GM19099 (cell line): Measurements from ENCODE around the gene ACP2.

Source experiments
- POLR2A ChIP-seq: IDR thresholded peaks from 3 replicates; pipeline ENCODE4 v1.6.1; 2011; ENCODE audit warnings: low read depth; ENCODE audit not compliant: insufficient read length; ENCODE audit errors: extremely low read depth

Gene ACP2

DNA sequence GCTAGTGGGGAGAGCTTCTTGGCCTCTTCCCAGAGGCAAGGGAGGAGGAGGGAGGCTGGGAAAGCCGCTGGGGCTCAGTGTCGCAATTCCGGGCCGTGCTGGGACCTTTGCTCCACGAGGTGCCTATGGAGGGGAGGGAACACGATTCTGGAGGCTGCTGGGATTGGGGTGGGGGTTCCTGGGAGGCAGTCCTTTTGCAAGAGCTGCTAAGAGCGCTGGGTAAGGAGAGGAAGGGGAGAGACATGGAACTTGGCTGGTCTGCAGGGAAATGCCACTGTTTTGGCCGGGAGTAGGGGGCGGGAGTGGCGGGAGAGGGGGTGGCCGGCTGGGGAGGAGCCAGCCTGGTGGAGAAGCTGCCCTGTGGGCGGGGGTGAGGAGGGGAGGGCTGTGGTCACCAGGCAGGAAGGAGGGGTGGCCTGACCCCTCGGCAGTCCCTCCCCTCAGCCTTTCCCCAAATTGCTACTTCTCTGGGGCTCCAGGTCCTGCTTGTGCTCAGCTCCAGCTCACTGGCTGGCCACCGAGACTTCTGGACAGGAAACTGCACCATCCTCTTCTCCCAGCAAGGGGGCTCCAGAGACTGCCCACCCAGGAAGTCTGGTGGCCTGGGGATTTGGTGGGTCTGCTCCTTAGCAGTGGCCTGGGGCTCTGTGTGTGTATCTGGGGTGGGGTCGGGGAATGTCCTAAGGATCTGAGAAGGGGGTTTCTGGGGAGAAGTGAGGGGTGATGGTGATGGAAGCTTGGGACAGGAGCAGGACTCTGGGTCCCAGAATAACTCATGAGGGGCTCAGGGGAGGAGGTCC lies 9.1 kb upstream of the ACP2 start, which contains the start of gene NR1H3:
TSS of gene NR1H3 (plus strand) at position 480 of the 800 bp plus-strand sequence. CDS start 1,221 bp downstream, outside the sequence.
- no peak for TF ChIP-seq POLR2A

DNA sequence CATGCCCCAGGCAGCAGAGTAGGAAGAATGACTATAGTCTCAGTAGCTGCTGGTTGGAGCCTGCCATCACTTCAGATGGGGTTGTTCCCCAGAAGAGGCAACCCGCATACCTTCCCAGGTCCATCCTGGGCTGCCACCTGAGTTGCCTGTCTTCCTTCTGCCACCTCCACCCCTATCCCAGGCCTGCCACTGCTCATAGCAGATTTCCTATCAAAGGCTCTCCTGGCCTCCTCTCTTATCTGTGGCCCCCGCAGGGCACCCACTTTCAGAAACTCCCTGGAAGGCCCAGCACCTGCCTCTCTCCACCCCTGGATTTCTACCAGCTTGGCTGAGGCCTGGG lies 8.5 kb upstream of the ACP2 start:
- no peak for TF ChIP-seq POLR2A

DNA sequence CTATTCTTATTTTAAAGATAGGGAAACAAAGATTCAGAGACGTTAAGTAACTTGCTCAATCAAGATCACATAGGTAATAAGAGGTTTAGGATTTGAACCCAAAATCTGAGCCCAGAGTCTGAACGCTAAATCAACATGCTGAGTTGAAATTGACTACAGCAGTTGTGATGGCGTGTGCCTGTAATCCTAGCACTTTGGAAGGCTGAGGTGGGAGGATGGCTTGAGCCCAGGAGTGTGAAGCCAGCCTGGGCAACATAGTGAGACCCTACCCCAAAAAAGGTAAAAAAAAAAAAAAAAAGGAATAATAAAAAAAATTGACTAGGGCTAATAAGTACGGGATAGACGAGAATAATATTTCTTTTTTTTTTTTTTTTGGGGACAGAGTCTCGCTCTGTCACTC lies 7.8 kb upstream of the ACP2 start:
- TF ChIP-seq POLR2A: no peak

GRCh38 chr11:47254386-47254785 lies 5.8 kb upstream of the ACP2 start:
- TF ChIP-seq POLR2A: no peak

GRCh38 chr11:47253660-47254059 lies 5.0 kb upstream of the ACP2 start:
- TF ChIP-seq POLR2A: no peak

DNA sequence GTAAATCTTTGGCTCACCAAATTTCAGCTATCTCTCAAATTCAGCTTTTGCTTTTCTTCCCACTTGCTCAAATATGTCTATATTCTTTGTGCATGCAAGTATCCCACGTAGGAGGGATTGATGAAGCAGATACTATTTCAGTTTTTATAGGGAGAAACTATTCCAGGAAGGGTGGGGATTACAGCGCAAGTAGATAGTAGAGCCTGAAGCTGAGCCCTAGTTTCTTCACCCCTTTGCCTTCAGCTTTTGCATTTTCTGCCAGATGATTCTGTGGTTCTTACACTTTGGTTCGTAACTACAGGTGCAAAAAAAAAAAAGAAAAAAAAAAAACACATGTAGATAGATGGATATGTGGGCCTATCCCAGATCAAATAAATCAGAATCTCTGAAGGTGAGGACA lies 3.1 kb upstream of the ACP2 start:
- TF ChIP-seq POLR2A: no peak

GRCh38 chr11:47249378-47249715 lies 733 bp upstream of the ACP2 start:
- no peak for TF ChIP-seq POLR2A

DNA sequence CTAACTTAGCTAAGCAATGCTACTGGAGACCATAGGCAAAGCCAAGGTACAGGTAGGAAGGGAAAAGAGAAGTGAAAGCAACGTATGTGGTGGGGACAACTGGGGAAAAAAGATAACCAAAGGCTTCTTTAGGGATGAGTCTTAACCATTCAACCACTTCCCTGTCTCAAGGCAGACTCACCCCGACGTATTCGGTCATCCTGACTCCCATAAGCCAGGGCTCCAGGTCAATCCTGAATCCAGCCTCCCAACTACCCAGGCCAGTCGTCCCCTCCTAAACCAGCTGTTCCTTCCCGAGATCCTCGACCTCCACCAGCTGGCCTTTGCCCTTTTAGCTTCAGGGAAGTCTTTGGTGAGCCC lies 330 bp downstream of the ACP2 start:
- TF ChIP-seq POLR2A: no peak

DNA sequence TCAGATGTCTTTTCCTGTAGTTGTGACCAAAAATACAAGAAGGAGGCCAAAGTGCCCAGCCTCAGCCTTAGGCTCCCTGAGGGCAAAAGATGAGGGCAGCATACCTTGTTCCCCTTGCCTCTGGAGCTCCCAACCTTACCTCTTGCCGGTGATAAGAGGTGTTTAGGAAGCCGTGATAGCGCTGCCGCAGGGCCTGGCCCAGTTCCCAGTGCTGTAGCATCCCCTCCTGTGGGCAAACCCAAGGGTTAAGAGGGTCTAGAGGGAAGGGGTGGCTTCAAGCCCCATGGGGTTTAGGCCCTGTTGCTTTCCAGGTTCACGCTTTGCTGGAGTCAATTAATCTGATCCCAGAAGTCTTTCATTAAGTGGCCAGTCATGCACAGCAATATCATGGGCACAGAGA lies 1.1 kb downstream of the ACP2 start:
- no peak for TF ChIP-seq POLR2A

- TF ChIP-seq POLR2A: no peak
Observed at GRCh38 chr11:47245611-47246357, 2.8 kb downstream of the ACP2 start.

DNA sequence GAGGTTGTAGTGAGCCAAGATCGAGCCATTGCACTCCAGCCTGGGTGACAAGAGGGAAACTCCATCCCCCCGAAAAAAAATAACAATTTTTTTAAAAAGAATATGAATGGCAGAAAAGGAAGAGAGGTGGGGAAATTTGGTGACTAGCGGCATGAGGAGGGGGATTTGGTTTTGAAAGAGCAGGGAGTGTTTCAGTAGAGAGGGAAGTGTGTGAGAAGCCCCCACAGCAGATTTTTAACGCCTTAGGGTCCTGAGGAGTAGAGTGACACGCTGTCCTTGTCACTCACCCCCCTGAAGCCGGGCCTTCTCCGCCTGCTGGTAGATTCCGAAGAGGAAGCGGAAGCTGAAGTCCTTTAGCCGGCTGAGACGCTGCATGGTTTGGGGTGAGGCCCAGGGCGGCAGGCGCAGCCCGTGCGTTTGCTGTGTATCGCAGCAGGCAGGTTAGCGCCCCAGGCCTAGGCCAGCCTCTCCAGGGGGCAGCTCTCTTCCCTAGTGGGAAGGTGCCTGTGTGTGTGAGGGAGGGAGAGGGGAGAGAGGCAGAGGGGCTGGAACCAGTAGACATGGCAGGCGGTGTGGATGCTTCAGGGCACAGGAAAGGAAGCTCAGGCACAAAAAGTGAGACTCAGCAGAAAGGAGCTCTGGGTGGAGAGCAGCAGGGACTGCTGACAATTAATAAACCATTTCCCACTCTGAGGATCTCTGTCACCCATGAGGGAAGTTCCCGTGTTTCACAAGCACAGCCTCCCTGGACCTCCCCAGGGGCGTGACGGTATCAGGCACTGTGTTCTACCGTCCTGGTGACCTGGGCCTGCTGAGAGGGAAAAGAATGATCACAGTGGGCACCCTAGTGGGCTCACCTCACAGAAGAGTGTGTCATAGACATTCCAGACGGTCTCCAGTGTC lies 3.9 kb downstream of the ACP2 start:
- no peak for TF ChIP-seq POLR2A

DNA sequence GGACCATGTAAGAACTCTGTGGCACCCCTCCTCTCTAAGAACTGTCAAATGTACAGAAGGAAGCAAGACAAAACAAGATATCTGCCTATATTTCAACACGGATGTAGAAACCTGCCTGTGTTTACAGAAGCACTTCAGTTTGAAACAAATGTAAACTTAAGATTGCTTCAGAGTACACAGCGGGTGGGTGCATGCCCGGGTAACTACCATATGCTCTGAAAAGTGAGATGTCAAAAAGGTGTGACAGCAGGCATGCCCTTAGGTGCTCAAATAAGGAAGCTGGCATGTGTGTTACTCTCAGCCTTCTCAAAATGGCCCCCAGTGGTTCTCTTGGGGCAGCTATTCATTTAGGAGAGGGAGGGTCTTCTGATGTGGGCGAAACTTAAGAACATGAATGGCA lies 5.2 kb downstream of the ACP2 start:
- no peak for TF ChIP-seq POLR2A

- no peak for TF ChIP-seq POLR2A
Observed at GRCh38 chr11:47242596-47243192, 5.9 kb downstream of the ACP2 start.

GRCh38 chr11:47241841-47242301 lies 6.7 kb downstream of the ACP2 start:
- TF ChIP-seq POLR2A: no peak

GRCh38 chr11:47239852-47240251 lies 8.8 kb downstream of the ACP2 start:
- TF ChIP-seq POLR2A: no peak

DNA sequence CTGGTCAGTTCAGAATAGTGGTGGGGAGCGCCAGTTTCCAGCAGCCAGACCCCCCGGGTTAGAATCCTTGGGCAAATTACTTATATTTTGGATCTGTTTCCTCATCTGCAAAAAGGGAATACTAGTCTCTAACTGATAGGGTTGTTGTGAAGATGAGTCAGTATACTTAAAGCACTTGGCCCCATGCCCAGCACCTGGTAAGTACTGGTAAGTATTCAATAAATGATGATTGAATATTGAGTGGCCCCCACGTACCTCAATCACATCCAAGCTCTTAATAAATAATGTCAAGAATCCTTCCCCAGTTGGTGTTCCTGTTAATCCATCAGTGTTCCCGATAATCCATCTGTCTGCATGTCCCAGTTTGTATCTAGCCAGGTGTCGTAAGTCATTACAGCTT lies 12.1 kb downstream of the ACP2 start:
- TF ChIP-seq POLR2A: no peak

DNA sequence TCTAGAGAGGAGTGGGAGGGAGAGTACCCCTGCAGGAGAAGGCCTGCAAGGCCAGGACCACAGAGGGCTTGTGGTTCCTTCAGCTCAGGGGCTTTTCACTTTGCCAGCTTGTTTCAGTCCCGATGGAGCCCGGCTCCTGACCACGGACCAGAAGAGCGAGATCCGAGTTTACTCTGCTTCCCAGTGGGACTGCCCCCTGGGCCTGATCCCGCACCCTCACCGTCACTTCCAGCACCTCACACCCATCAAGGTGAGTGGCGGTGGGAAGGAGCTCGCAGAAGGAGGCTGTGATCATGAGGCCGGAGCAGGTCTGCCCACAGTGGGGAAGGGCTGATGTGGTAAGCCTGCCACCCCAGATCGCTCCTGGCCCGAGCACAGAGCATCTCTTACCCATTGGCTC lies 13.5 kb downstream of the ACP2 start:
- TF ChIP-seq POLR2A: no peak
